NT2/D1 (cell line): ENCODE data around the gene LYPLAL1.

Experiments used
- SUZ12 ChIP-seq: IDR thresholded peaks from 2 replicates; pipeline ENCODE4 v1.6.1; 2011; ENCODE audit not compliant: insufficient read length, insufficient read depth; ENCODE audit errors: extremely low read depth
- YY1 ChIP-seq: IDR thresholded peaks from 2 replicates; pipeline ENCODE4 v1.6.1; 2011; ENCODE audit not compliant: insufficient read length, insufficient read depth

DNA sequence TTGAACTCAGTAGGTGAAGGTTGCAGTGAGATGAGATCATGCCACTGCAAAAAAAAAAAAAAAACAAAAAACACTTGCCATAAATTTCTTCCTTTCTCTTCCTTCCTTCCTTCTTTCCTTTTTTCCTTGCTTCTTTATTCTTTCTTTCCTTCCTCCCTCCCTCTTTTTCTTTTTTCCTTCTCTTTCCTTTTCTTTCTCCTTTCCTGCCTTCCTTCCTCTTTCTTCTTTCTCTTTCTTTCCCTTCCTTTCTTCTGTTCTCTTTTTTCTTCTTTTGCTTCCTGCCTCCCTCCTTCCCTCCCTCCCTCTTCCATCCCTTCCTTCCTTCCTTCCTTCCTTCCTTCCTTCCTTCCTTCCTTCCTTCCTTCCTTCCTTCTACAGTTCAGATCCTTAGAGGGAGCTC, 71.2 kb downstream of the LYPLAL1 start:
- TF ChIP-seq YY1: no peak
- no peak for TF ChIP-seq SUZ12
